WTC11 (cell line): ENCODE measurements around the gene SHC2. TPM values are rescaled to one million over a fixed set of nuclear protein-coding genes. Genes with fewer than 3 reads are reported as not detected.

Experiments used
- ATAC-seq: fragments of 200-7000 bp; cut with Tn5 transposase; 2 replicates; pipeline ENCODE4 v1.10.0; 2021; ENCODE audit warnings: mild to moderate bottlenecking, moderate library complexity
- CTCF ChIA-PET: fragments of 300-600 bp; sonication (Branson Sonifier 250); formaldehyde crosslinking; loops from one replicate; lab custom pipeline; 2021; ENCODE audit warnings: antibody characterized with exemption; lab: Charles Lee
- POLR2A ChIA-PET: fragments of 350-600 bp; sonication (Branson Sonifier 250); formaldehyde crosslinking; loops from one replicate; lab custom pipeline; 2021; ENCODE audit warnings: antibody characterized with exemption; lab: Charles Lee
- DNase-seq: peaks from one replicate; pipeline ENCODE4 v3.0.0; 2021; ENCODE audit warnings: low spot score
- H3K27ac Mint-ChIP-seq: 2 replicates; pipeline ENCODE4 v1.8.0; 2021; ENCODE audit warnings: mixed read lengths
- H3K27me3 Mint-ChIP-seq: 2 replicates; pipeline ENCODE4 v1.8.0; 2021; ENCODE audit warnings: low read depth, mild to moderate bottlenecking, moderate library complexity, mixed read lengths
- H3K36me3 Mint-ChIP-seq: 2 replicates; pipeline ENCODE4 v1.8.0; 2021; ENCODE audit warnings: mixed read lengths
- H3K4me1 Mint-ChIP-seq: 2 replicates; pipeline ENCODE4 v1.8.0; 2022; ENCODE audit warnings: mixed read lengths
- H3K4me3 Mint-ChIP-seq: 2 replicates; pipeline ENCODE4 v1.8.0; 2021; ENCODE audit warnings: mild to moderate bottlenecking, moderate library complexity, mixed read lengths
- H3K9me3 Mint-ChIP-seq: 2 replicates; pipeline ENCODE4 v1.8.0; 2021; ENCODE audit warnings: mixed read lengths
- AR ChIP-seq: fragments of 250-450 bp; sonication (Bioruptor Pico); IDR thresholded peaks from 2 replicates; pipeline ENCODE4 v1.9.0; 2021; ENCODE audit warnings: mild to moderate bottlenecking
- ARID4B ChIP-seq: sonication (generic); formaldehyde crosslinking; IDR thresholded peaks from 2 replicates; pipeline ENCODE4 v1.8.0; 2023; ENCODE audit warnings: missing genetic modification reagents, mild to moderate bottlenecking, borderline replicate concordance
- ATF3 ChIP-seq: sonication (generic); formaldehyde crosslinking; conservative IDR thresholded peaks from 2 replicates; pipeline ENCODE4 v1.8.1; 2022; ENCODE audit warnings: mild to moderate bottlenecking, missing genetic modification reagents
- CBFB ChIP-seq: sonication (generic); formaldehyde crosslinking; IDR thresholded peaks from 2 replicates; pipeline ENCODE4 v1.8.1; 2022; ENCODE audit warnings: mild to moderate bottlenecking, low read depth, missing genetic modification reagents
- FOXJ3 ChIP-seq: sonication (generic); formaldehyde crosslinking; IDR thresholded peaks from 2 replicates; pipeline ENCODE4 v1.9.0; 2021; ENCODE audit warnings: missing genetic modification reagents, mild to moderate bottlenecking, borderline replicate concordance
- FOXP1 ChIP-seq: sonication (generic); formaldehyde crosslinking; IDR thresholded peaks from 2 replicates; pipeline ENCODE4 v1.8.0; 2022; ENCODE audit warnings: missing genetic modification reagents, mild to moderate bottlenecking, moderate library complexity, borderline replicate concordance
- GABPB1 ChIP-seq: sonication (generic); formaldehyde crosslinking; IDR thresholded peaks from 2 replicates; pipeline ENCODE4 v1.8.1; 2023; ENCODE audit warnings: mild to moderate bottlenecking, missing genetic modification reagents
- GTF2I ChIP-seq: fragments of 250-450 bp; sonication (Bioruptor Pico); conservative IDR thresholded peaks from 2 replicates; pipeline ENCODE4 v1.4.0; 2021; ENCODE audit warnings: mild to moderate bottlenecking
- NR2C2 ChIP-seq: sonication (generic); formaldehyde crosslinking; IDR thresholded peaks from 2 replicates; pipeline ENCODE4 v1.8.0; 2022; ENCODE audit warnings: mild to moderate bottlenecking, missing genetic modification reagents
- SMAD3 ChIP-seq: sonication (generic); formaldehyde crosslinking; IDR thresholded peaks from 2 replicates; pipeline ENCODE4 v1.8.0; 2022; ENCODE audit warnings: missing genetic modification reagents, mild to moderate bottlenecking, borderline replicate concordance
- ZBTB43 ChIP-seq: sonication (generic); formaldehyde crosslinking; IDR thresholded peaks from 2 replicates; pipeline ENCODE4 v1.8.1; 2023; ENCODE audit warnings: mild to moderate bottlenecking, missing genetic modification reagents
- ZNF232 ChIP-seq: sonication (generic); formaldehyde crosslinking; IDR thresholded peaks from 2 replicates; pipeline ENCODE4 v1.8.0; 2022; ENCODE audit warnings: mild to moderate bottlenecking, missing genetic modification reagents
- ZNF263 ChIP-seq: sonication (generic); formaldehyde crosslinking; IDR thresholded peaks from 2 replicates; pipeline ENCODE4 v1.8.1; 2022; ENCODE audit warnings: low read depth, mild to moderate bottlenecking, moderate library complexity, missing genetic modification reagents
- ZNF416 ChIP-seq: fragments of 250-450 bp; sonication (Bioruptor Pico); IDR thresholded peaks from 2 replicates; pipeline ENCODE4 v1.9.0; 2021; ENCODE audit warnings: mild to moderate bottlenecking, inconsistent platforms
- total RNA-seq: library from RNA; stranded (reverse); gene quantifications from 3 replicates; pipeline ENCODE4 v1.2.3, GENCODE V29; 2021
- TF ChIP-seq, protein P1 (sequence below): sonication (generic); formaldehyde crosslinking; IDR thresholded peaks from 2 replicates; pipeline ENCODE4 v1.8.1; 2022; ENCODE audit warnings: low read depth, mild to moderate bottlenecking, moderate library complexity, missing genetic modification reagents, borderline replicate concordance

SHC2 gene
- total RNA-seq, 1 experiment from 2014 or later = 8.4 TPM

DNA sequence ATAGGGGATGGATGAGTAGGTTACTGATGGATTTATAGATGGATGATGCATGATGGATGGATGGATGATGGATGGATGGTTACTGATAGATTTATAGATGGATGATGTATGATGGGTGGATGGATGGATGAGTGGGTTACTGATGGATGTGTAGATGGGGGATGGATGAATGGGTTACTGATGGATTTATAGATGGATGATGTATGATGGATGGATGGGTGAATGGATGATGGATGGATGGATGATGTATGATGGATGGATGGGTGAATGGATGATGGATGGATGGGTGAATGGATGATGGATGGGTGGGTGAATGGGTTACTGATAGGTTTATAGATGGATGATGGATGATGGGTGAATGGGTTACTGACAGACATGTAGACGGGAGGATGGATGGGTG lies 45.5 kb downstream of the SHC2 start (continued):
- no peak for TF ChIP-seq AR (CRISPR knock-in tag)
- no peak for TF ChIP-seq NR2C2 (CRISPR knock-in tag)
- no peak for TF ChIP-seq ZNF232 (CRISPR knock-in tag)
- TF ChIP-seq ATF3 (CRISPR knock-in tag) = no peak
- no peak for TF ChIP-seq GTF2I (CRISPR knock-in tag)
- no peak for TF ChIP-seq ARID4B (CRISPR knock-in tag)
- no peak for TF ChIP-seq FOXJ3
- no peak for TF ChIP-seq FOXP1 (CRISPR knock-in tag)
- no peak for TF ChIP-seq ZBTB43 (CRISPR knock-in tag)
- TF ChIP-seq, protein P1, sequence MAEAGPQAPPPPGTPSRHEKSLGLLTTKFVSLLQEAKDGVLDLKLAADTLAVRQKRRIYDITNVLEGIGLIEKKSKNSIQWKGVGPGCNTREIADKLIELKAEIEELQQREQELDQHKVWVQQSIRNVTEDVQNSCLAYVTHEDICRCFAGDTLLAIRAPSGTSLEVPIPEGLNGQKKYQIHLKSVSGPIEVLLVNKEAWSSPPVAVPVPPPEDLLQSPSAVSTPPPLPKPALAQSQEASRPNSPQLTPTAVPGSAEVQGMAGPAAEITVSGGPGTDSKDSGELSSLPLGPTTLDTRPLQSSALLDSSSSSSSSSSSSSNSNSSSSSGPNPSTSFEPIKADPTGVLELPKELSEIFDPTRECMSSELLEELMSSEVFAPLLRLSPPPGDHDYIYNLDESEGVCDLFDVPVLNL = no peak
- no peak for TF ChIP-seq CBFB (CRISPR knock-in tag)
- no peak for TF ChIP-seq ZNF416
- no peak for TF ChIP-seq ZNF263 (CRISPR knock-in tag)
- no peak for TF ChIP-seq SMAD3 (CRISPR knock-in tag)

GRCh38 chr19:413756-414420 lies 46.9 kb downstream of the SHC2 start:
- CTCF ChIA-PET = interaction anchor here (1.1 kb wide), 1 partner anchor 66 kb away, joined by 3 read pairs; no protein-coding TSS in a partner anchor
- POLR2A ChIA-PET = no interaction called here
- no peak for DNase-seq
- Mint-ChIP-seq H3K27ac (no peak overlapping the region), H3K4me1 (peaks cover 19% of the 10 kb centered on the region), H3K4me3 (no peak overlapping the region), H3K27me3 (peaks cover 11% of the 10 kb centered on the region), H3K9me3 (no peaks in the 10 kb centered on the region), H3K36me3 (no peaks in the 10 kb centered on the region)
- no peak for ATAC-seq
- TF ChIP-seq GABPB1 (CRISPR knock-in tag) (no peak), NR2C2 (CRISPR knock-in tag) (no peak)
